Tibial artery (tissue), 4 donors: ENCODE results near the gene DCAF4.
A peak's percentile ranks its signal among the peaks of the same experiment; 100 is the strongest.

Experiments
- DNase-seq, 2 donors: peaks; one replicate each; pipeline ENCODE4 v3.0.0-alpha.2; 2019
- H3K27ac ChIP-seq, 2 donors: fragments of 200-600 bp; sonication (generic) in 1 of 2; 1 replicate in 1 of 2; 2 replicates in 1 of 2; pipeline ENCODE4 v1.5.1; 2018 to 2019; ENCODE audit warnings: mild to moderate bottlenecking in 1 of 2
- H3K27me3 ChIP-seq, 2 donors: fragments of 200-600 bp; sonication (generic) in 1 of 2; one replicate each; pipeline versions ENCODE4 v1.5.1 to v1.6.0; 2016 to 2019
- H3K36me3 ChIP-seq, 3 donors: fragments of 200-600 bp; sonication (generic) in 2 of 3; one replicate each; pipeline ENCODE4 v1.5.1; 2016 to 2019; ENCODE audit warnings: mild to moderate bottlenecking in 2 of 3
- H3K4me1 ChIP-seq, 4 donors: fragments of 200-600 bp; sonication (generic) in 2 of 4; 1 replicate in 3 of 4; 2 replicates in 1 of 4; pipeline ENCODE4 v1.5.1; 2016 to 2019
- H3K4me3 ChIP-seq, 2 donors: fragments of 200-600 bp; sonication (generic) in 1 of 2; 1 replicate in 1 of 2; 2 replicates in 1 of 2; pipeline ENCODE4 v1.5.1; 2018 to 2019; ENCODE audit warnings: mild to moderate bottlenecking in 2 of 2
- H3K9me3 ChIP-seq, 3 donors: fragments of 200-600 bp; sonication (generic) in 1 of 3; one replicate each; pipeline ENCODE4 v1.5.1; 2016 to 2019
- CTCF ChIP-seq, 2 experiments: fragments of 200-600 bp in 1 of 2; fragments of 450-650 bp in 1 of 2; IDR thresholded peaks; one replicate each; pipeline ENCODE4 v1.5.1; 2017 to 2019; ENCODE audit warnings: antibody characterized with exemption in 2 of 2, mild to moderate bottlenecking in 1 of 2, moderate library complexity in 1 of 2
- intact Hi-C: fragments of 100-400 bp; cut with DNase I; formaldehyde crosslinking; loops from one replicate; pipeline ENCODE4 v1.15.0; 2023; ENCODE audit warnings: low total_unique reads

The DCAF4 gene

GRCh38 chr14:72926292-72927028 is at the start of gene DCAF4:
TSS of gene DCAF4 (plus strand) at chr14:72926464. CDS start at chr14:72937979, 11,515 bp downstream.
- peak within 1 kb of the TSS; percentile 78 to 84 for H3K27ac ChIP-seq
- no peak for TF ChIP-seq CTCF (IDR thresholded peaks at IDR 0.05)
- no peaks in the 10 kb centered on the region for H3K27me3 ChIP-seq
- H3K36me3 ChIP-seq = peaks cover 0 to 12% (median 0%) of the 10 kb centered on the region in 3 donors
- intact Hi-C loops = no loop called here
- peak; percentile 98 for DNase-seq
- no peaks in the 10 kb centered on the region for H3K9me3 ChIP-seq
- peak within 1 kb of the TSS; percentile 66 to 86 for H3K4me3 ChIP-seq
- H3K4me1 ChIP-seq = peaks cover 0 to 11% (median 4%) of the 10 kb centered on the region in 4 donors

- no peaks in the 10 kb centered on the region for H3K27me3 ChIP-seq
- H3K4me1 ChIP-seq = no peaks in the 10 kb centered on the region
- no peak overlapping the region for H3K4me3 ChIP-seq
- H3K36me3 ChIP-seq = no peaks in the 10 kb centered on the region
- TF ChIP-seq CTCF (IDR thresholded peaks at IDR 0.05) = no peak
- no peaks in the 10 kb centered on the region for H3K9me3 ChIP-seq
- H3K27ac ChIP-seq = no peak overlapping the region
- DNase-seq = no peak
- intact Hi-C loops = no loop called here
These were observed 49.6 kb upstream of the DCAF4 start for GRCh38 chr14:72876710-72877063.

GRCh38 chr14:72878746-72879145 is 47.5 kb upstream of the DCAF4 start:
- TF ChIP-seq CTCF (IDR thresholded peaks at IDR 0.05) = no peak
- H3K4me3 ChIP-seq = no peak overlapping the region
- no peaks in the 10 kb centered on the region for H3K36me3 ChIP-seq
- DNase-seq = no peak
- H3K27me3 ChIP-seq = no peaks in the 10 kb centered on the region
- no peaks in the 10 kb centered on the region for H3K4me1 ChIP-seq
- no peaks in the 10 kb centered on the region for H3K9me3 ChIP-seq
- intact Hi-C loops = no loop called here
- H3K27ac ChIP-seq = no peak overlapping the region

GRCh38 chr14:72879431-72879830 is 46.8 kb upstream of the DCAF4 start:
- DNase-seq = no peak
- intact Hi-C loops = no loop called here
- Histone ChIP-seq H3K36me3 (no peaks in the 10 kb centered on the region), H3K27ac (no peak overlapping the region), H3K4me3 (no peak overlapping the region), H3K9me3 (no peaks in the 10 kb centered on the region), H3K4me1 (no peaks in the 10 kb centered on the region), H3K27me3 (no peaks in the 10 kb centered on the region)
- no peak for TF ChIP-seq CTCF (IDR thresholded peaks at IDR 0.05)

- no peak overlapping the region for H3K27ac ChIP-seq
- intact Hi-C loops = no loop called here
- no peaks in the 10 kb centered on the region for H3K27me3 ChIP-seq
- H3K4me1 ChIP-seq = no peaks in the 10 kb centered on the region
- H3K4me3 ChIP-seq = no peak overlapping the region
- TF ChIP-seq CTCF (IDR thresholded peaks at IDR 0.05) = no peak
- no peaks in the 10 kb centered on the region for H3K36me3 ChIP-seq
- no peak for DNase-seq
- H3K9me3 ChIP-seq = no peaks in the 10 kb centered on the region
These were observed 46.1 kb upstream of the DCAF4 start for GRCh38 chr14:72880164-72880563.
